IMR-90 (cell line): Measurements from ENCODE around the gene MPPED1.

Experiments
- CEBPB ChIP-seq: IDR thresholded peaks from 2 replicates; pipeline ENCODE4 v1.6.1; 2012; ENCODE audit warnings: low read depth, low read length, improper control_type of control experiment
- POLR2A ChIP-seq: IDR thresholded peaks from 2 replicates; pipeline ENCODE4 v1.6.1; 2012; ENCODE audit warnings: mild to moderate bottlenecking, low read depth, low read length
- TF ChIP-seq, protein P1 (sequence below): conservative IDR thresholded peaks from 2 replicates; pipeline ENCODE4 v1.5.1; 2012; ENCODE audit warnings: mild to moderate bottlenecking, low read depth, low read length, improper control_type of control experiment
- TF ChIP-seq, protein P2 (sequence below): fragments of 150-350 bp; IDR thresholded peaks from 2 replicates; pipeline ENCODE4 v1.6.1; 2017; ENCODE audit warnings: mild to moderate bottlenecking, antibody characterized with exemption, low read length, low read depth

DNA sequence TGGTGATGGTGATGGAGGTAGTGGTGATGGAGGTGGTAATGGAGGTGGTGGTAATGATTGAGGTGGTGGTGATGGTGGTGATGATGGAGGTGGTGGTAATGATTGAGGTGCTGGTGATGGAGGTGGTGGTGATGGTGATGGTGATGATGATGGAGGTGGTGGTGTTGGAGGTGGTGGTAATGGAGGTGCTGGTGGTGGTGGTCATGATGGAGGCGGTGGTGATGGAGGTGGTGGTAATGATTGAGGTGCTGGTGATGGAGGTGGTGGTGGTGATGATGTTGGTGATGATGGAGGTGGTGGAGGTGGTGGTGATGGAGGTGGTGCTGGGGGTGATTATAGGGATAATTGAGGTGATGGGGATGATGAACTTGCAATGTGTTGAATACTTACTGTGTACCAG lies 79.9 kb downstream of the MPPED1 start:
- TF ChIP-seq CEBPB (no peak), POLR2A (no peak)
- TF ChIP-seq, protein P1, sequence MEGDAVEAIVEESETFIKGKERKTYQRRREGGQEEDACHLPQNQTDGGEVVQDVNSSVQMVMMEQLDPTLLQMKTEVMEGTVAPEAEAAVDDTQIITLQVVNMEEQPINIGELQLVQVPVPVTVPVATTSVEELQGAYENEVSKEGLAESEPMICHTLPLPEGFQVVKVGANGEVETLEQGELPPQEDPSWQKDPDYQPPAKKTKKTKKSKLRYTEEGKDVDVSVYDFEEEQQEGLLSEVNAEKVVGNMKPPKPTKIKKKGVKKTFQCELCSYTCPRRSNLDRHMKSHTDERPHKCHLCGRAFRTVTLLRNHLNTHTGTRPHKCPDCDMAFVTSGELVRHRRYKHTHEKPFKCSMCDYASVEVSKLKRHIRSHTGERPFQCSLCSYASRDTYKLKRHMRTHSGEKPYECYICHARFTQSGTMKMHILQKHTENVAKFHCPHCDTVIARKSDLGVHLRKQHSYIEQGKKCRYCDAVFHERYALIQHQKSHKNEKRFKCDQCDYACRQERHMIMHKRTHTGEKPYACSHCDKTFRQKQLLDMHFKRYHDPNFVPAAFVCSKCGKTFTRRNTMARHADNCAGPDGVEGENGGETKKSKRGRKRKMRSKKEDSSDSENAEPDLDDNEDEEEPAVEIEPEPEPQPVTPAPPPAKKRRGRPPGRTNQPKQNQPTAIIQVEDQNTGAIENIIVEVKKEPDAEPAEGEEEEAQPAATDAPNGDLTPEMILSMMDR, result no peak
- TF ChIP-seq, protein P2, sequence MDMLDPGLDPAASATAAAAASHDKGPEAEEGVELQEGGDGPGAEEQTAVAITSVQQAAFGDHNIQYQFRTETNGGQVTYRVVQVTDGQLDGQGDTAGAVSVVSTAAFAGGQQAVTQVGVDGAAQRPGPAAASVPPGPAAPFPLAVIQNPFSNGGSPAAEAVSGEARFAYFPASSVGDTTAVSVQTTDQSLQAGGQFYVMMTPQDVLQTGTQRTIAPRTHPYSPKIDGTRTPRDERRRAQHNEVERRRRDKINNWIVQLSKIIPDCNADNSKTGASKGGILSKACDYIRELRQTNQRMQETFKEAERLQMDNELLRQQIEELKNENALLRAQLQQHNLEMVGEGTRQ, result no peak
